HG02885 (cell line): ENCODE data around the gene PCSK4.
"Not testable (repeated sequence)": the region's sequence is repeated elsewhere in the genome, so short reads cannot be mapped to it uniquely, and the experiment has no call there.

Experiments used
- ATAC-seq: cut with Tn5 transposase; IDR thresholded peaks from one replicate; pipeline ENCODE4 v1.9.1; 2021; ENCODE audit warnings: mild to moderate bottlenecking; ENCODE audit not compliant: unreplicated experiment, poor library complexity

Gene PCSK4

DNA sequence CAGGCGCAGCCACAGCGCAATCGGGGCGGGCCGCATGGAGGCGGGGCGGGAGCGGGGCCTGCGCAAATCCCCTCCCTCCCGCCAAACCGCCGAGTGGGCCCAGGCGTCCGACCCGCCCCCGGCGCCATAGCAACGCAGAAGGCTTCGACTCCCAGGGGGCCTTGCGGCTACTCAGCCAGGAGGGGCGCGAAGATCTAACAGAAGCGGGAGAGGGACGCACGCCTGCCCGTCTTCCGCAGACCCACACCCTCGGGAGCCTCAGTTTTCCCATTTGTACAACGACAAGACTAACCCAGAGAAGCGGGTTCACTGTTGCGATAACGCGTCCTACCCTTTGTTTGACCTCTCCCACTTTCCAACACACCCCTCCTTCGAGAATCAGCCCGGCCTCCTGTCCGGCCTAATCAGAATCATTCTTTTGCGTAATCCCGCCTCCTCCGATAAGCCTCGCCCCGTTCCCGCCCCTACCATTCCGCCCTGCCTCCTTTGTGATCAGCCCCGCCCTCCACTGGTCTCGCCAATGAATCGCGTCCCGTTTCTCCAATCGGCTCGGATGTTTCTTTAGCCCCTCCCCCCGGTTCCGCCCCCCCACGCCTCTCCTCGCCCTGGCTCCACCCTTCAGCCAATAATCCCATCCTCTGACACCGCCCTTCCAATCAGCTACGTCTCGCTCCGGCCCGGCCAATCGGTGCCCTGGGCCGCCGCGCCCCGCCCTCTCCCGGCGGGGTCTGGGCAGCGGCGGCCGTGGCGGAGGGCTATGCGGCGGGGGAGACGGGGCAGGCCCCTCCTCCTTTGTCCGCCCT, at the start of gene PCSK4:
TSS of gene PCSK4 (minus strand) at position 40 of the 803 bp plus-strand sequence. CDS start at position 36, 4 bp downstream.
- peak; percentile 82 for ATAC-seq

DNA sequence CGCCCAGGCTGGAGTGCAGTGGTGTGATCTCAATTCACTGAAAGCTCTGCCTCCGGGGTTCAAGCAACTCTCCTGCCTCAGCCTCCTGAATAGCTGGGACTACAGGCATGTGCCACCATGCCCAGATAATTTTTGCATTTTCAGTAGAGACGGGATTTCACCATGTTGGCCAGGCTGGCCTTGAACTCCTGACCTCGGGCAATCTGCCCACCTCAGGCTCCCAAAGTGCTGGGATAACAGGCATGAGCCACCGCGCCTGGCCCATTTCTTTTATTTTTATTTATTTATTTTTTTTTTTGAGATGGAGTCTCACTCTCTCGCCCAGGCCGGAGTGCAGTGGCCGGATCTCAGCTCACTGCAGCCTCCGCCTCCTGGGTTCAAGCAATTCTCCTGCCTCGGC, 49.6 kb upstream of the PCSK4 start:
- not testable (repeated sequence) for ATAC-seq

DNA sequence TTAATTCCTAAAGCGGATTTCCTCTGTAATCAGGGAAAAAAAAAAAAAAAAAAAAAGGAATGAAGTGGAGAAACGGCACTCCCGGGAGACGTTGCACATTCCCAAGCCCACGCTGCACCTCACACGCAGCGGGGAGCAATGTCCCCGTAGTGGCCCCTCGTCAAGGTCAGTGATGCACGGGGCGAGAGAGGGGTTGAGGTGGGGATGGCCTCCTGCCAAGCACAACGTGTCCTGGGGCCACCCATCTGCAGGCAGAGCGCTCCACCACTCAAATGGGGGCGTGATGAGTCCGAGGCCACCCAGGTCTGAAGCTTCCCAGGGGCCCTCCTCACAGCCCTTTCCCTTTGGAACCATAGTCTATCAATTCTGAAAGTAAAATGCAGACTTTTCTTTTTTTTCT, 48.8 kb upstream of the PCSK4 start:
- no peak for ATAC-seq

DNA sequence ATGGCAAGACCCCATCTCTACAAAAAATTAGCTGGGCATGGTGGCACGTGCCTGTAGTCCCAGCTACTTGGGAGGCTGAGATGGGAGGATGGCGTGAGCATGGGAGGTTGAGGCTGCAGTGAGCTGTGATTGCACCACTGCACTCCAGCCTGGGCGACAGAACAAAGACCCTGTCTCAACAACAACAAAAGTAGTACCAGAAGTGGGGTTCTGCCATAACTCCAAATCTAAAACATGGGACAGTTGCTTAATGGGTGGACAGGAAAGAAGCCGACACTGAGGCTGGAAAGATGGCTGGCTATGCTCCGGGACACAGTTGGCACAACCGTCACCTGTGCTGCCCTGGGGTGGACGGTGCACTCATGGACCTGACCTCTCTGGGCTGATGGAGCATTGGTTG, 45.5 kb upstream of the PCSK4 start:
- ATAC-seq: not testable (repeated sequence)

DNA sequence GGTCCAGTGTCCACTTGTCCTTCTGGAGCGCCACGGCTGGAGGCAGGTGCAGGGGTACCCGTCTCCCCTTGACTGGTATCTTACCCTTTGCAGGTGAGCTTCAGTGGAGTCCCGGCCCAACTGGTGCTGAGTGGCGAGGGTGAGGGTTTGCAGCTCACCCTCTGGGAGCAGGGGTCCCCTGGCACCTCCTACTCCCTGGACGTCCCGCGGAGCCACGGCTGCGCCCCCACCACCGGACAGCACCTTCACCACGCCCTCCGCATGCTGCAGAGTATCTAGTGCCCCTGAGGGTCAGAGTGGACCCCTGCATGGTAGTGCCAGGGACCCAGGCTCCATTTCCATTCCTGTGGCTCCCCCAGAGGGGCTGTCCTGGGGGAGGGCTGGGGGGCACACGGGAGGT, 44.8 kb upstream of the PCSK4 start:
- no peak for ATAC-seq

DNA sequence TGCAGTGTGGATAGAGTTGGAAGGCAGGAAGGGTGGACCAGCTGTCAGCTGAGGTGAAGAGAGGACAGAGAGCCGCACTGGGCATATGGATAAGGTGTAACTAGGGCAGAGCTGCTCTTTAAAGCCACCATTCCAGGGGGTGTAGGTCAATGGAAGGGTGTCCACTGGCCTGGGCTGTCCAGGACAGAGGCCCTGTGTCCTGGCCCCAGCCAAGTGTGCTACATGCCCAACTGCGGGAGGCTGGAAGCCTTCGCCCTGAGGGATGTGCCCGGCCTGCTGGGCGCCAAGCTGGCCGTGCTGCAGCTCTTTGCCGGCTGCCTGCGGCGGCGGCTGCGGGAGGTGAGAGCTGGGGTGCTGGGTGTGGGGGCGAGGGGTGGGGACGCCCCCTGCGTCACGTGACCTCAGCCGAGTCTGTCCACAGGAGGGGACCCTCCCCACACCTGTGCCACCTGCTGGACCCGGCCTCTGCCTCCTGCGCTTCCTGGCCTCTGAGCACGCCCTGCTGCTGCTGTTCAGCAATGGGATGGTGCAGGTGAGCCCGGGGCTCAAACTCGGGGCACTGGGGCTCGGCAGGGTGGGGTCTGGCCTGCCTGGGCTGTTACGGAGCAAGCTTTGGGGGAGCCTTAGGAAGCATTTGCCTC, 43.5 kb upstream of the PCSK4 start:
- ATAC-seq: no peak

DNA sequence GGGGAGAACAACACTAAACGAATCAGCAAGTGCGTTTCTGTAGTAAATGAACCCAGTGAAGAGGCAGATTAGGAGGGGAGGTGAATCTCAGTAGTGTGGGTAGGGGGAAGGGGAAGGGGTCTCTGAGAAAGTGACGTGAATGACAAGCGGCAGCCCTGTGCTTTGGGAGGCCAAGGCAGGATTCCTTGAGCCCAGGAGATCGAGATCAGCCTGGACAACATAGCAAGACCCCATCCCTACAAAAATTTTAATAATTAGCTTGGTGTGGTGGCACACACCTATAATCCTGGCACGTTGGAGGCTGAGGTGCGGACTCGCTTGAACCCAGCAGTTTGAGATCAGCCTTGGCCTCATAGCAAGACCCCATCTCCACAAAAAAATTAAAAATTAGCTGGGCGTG, 41.9 kb upstream of the PCSK4 start:
- no peak for ATAC-seq

DNA sequence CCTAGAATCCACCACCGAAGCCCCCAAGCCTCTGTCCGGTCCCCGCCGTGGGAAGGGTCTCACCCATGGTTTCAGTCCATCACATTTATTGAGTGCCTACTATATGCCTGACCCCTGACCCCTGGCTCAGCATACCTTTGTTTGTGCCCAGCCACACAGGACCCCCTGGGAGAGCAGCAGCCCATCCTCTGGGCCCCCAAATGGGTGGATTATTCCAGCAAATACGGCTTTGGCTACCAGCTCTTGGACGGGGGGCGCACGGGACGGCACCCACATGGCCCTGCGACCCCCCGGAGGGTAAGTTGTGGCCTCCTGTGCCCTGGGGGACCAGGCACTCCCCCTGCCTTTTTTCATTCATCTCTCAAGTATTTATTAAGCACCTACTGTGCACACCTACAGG, 41.4 kb upstream of the PCSK4 start:
- no peak for ATAC-seq

DNA sequence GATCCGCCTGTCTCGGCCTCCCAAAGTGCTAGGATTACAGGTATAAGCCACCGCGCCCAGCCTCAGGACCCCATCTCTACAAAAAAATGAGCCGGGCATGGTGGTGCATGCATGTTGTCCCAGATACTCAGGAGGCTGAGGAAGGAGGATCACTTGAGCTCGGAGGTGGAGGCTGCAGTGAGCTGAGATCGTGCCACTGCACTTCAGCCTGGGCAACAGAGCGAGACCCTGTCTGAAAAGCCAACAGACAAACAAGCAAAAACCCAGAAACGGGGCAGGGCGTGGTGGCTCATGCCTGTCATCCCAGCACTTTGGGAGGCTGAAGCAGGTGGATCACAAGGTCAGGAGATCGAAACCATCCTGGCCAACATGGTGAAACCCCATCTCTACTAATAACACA, 40.7 kb upstream of the PCSK4 start:
- not testable (repeated sequence) for ATAC-seq

DNA sequence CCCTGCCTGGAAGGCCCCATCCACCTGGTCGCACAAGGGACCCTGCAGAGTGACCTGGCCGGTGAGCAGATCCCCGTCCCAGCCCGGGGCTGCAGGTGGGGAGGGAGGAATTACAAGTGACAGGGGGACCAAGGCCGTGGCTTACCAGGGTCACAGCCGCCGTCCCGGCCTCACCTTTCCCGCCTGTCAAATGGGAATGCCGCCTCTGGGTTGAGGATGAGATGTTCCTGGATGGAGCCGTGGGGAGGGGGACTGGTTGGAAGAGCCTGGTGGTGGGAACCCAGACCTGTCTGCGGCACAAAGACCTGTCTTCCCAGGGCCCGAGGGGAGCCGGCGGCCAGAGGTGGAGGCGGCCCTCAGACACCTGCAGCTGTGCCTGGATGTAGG, 39.3 kb upstream of the PCSK4 start:
- ATAC-seq: no peak

DNA sequence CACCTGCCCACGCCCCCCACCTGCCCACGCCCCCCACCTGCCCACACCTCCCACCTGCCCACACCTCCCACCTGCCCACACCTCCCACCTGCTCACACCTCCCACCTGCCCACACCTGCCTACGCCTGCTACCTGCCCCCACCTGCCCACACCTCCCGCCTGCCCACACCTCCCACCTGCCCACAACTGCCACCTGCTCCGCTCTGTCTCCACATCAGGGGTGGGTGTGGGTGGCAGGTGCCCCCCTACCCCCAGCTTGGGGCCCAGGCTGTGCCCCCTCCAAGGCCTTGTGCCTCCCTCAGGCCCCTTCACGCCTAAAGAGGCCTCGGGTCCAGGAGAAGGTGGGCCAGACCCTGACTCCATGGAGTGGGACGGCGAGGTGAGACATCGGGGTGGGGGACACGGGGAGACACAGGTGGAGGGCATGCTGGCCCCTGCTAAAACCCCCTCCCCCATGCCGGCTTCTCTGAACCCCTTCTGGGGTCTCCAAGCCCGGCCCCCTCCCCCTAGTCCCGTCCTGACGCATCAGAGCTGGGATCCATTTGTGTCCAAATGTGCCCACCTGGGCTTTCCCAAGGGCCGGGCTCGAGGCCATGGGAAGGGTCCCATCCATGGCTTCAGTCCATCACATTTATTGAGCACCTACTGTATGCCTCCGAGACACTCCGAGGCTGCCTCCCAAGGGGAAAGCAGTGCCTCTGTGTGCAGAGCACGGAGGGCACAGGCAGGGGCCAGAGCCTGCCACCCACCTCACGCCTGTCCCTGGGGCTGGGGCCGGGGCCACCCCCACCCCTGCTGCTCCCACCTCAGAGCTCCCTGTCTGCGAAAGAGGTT, 38.7 kb upstream of the PCSK4 start:
- ATAC-seq: no peak

DNA sequence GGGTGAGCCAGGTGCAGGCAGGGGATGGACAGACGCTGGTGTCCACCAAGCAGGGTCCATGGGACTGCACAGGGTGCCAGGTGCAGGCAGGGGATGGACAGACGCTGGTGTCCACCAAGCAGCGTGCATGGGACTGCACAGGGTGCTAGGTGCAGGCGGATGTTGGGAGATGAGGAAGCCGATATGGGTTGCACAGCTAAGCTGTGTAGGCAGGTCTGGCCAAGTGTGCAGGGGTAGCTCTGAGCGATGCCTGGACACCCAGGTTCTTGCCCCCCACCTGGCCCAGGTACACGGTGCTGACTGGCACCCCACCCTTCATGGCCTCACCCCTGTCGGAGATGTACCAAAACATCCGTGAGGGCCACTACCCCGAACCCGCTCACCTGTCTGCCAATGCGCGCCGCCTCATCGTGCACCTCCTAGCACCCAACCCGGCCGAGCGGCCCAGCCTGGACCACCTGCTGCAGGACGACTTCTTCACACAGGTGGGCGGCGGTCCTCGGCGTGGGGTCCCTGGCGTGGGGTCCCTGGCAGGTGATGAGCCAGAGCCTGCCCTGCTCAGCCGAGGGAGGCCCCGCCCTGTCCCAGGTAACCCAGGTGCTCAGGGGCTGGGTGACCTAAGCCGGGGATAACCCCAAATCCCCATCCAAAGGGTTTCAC, 37.6 kb upstream of the PCSK4 start:
- no peak for ATAC-seq

DNA sequence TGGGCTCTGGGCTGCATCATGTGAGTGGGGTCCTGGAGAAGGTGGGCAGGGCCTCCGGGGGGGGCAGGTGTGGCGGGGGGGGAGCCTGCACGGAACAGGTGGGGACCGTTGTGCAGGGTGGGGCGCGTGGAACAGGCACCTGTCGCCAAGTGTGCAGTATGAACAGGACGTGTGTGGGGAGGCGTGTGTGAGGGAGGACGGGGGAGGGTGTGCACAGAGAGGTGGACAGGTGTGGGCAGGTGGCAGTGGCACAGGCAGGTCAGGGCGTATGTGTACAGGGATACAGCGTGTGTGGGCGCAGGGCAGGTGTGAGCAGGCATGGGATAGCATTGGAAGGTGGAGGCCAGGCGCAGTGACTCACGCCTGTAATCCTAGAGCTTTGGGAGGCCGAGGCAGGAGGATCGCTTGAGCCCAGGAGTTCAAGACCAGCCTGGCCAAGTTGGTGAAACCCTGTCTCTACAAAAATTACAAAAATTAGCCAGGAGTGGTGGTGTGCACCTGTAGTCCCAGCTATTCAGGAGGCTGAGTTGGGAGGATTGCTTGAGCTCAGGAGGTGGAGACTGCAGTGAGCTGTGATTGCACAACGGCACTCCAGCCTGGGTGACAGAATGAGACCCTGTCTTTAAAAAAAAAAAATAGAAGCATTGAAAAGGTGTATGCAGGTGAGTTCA, 37.0 kb upstream of the PCSK4 start:
- no peak for ATAC-seq

DNA sequence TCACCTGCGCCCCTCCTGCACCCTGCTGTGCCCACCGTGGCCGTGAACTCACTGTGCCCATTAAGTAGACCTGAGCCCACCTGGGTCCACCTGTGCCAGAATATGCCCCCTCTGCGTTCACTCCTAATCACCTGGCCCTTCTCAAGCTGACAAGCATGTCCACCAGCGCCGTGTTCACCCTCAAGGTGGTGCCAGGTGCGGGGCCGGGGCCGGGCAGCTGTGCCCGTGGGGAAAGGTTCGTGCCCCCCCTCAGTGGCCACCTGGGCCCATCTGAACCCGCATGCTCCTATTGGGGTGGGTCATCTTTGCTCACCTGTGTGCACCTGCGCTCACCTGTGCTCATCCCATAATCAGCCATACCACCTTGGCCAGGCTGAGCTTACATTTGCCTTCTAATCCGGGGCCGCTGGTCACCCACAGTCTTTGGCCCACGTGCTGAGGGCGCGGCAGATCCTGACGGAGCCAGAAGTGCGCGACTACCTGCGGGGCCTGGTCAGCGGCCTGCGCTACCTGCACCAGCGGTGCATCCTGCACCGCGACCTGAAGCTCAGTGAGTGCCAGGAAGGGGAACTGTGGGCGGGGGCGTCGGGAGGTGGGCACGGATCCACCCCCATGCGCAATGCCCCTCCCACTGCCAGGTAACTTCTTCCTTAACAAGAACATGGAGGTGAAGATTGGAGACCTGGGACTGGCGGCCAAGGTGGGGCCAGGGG, 36.1 kb upstream of the PCSK4 start:
- no peak for ATAC-seq

DNA sequence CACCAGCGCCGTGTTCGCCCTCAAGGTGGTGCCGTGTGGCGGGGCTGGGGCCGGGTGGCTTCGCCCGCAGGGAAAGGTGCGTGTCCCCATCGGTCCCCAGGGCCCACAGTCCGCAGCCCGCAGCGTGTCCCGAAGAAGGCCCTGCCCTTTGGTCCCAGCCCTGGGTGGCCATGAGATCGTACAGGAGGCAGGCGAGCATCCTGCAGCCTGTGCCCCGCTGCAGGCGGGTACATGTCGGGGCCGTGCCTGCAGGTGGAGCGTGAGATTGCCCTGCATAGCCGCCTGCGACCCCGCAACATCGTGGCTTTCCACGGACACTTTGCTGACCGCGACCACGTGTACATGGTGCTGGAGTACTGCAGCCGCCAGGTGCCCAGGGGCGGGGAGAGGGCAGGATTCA, 35.2 kb upstream of the PCSK4 start:
- no peak for ATAC-seq

DNA sequence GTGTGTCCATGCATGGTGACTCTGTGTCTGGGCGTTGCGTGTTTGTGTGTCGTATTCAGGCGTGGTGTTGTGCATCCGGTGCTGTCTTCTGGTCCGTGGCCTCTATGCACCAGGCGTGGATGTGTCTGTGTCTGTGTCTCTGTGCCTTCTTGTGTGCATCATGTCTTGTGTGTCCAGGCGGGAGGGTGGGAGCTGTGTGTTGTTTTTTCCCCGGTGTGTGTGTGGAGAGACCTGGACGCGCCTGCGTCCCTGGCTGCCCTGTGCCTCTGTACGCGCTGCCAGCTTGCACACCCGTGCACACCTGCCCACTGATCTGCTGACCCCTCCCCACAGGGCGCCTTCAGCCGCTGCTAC, 34.8 kb upstream of the PCSK4 start:
- no peak for ATAC-seq

DNA sequence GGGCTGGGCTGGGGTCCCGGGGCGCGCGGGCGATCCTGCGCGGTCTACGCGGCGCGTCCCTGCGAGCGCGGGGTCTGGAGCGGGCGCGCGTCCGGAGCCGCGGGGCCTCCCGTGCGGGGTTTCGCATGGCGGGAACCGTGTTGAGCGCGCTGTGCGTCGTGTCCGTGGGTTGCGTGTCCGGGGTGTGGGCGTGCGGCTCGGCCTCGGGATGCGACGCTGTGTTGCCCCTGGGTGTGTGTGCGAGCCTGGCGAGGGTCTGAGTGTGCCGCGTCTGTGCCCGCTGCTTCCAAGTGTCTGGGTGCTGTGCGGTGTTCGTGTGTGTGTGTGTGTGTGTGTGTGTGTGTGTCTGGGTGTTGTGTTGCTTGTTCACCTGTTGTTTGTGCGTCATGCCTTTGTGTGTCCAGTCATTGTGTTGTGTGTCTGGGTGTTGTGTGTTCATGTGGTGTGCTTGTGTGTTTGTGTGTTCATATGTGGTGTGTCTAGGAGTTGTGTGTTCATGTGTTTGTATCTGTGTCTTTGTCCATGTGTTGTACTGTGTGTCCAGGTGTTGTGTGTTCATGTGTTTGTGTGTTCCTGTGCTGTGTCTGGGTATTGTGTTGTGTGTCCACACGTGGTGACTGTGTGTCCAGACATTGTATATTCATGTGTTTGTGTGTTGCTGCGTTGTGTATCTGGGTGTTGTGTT, 34.3 kb upstream of the PCSK4 start:
- no peak for ATAC-seq

DNA sequence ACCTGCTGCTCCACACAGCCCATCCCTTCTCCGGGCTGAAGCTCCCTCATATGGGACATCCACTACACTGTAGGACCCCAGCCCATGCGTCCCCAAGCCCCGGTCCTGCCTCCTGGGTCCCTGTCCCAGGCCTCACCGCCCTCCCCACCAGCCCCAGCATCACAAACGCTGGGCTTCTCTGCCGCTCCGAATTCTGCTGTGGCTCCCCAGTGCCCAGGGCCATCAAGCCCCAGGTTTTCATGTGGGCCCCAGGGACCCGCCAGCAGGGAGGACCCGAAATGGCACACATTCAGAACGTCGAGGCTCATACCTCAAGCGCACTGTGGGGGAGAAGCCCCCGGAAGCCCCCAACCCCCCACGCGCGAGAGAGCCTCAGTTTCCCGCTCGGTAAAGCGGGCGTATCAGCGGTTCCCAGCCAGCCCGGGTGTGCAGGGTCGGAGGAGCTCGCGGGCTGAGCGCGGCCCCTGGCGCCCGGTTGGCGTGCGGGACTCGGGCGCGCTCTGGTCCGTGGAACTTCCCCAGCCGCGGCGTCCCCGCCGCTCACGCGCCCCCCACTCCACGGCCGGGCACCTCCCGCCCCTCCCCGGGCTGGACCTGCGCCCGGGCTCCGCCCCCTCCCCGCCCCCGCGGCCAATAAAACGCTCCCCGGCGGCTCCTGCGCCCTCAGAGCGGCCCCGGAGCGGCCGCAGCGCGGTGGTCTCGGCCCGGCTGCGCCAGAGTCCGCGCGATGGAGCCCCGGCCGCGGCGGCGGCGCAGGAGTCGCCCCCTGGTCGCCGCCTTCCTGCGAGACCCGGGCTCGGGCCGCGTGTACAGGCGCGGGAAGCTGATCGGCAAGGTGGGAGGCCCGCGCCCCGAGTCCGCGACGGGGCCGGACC, 33.5 kb upstream of the PCSK4 start, which contains the start of gene PLK5:
TSS of gene PLK5 (plus strand) at position 666 of the 875 bp plus-strand sequence. CDS start 2,920 bp downstream, outside the sequence.
- no peak for ATAC-seq
